Measurements from ENCODE around the gene SLC3A2. TPM values are rescaled to one million over a fixed set of nuclear protein-coding genes. Genes with fewer than 3 reads are reported as not detected.

The SLC3A2 gene
- total and polyA plus RNA-seq, 2 of the 13 experiments (the other 11 are each of a cell fraction or from before 2014, with no cell fraction given) = 213 to 226 TPM

- TF ChIP-seq, protein P1, sequence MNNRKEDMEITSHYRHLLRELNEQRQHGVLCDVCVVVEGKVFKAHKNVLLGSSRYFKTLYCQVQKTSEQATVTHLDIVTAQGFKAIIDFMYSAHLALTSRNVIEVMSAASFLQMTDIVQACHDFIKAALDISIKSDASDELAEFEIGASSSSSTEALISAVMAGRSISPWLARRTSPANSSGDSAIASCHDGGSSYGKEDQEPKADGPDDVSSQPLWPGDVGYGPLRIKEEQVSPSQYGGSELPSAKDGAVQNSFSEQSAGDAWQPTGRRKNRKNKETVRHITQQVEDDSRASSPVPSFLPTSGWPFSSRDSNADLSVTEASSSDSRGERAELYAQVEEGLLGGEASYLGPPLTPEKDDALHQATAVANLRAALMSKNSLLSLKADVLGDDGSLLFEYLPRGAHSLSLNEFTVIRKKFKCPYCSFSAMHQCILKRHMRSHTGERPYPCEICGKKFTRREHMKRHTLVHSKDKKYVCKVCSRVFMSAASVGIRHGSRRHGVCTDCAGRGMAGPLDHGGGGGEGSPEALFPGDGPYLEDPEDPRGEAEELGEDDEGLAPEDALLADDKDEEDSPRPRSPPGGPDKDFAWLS (CRISPR knock-in tag; IDR thresholded peaks at IDR 0.05; ENCODE audit: borderline replicate concordance) = no peak
- TF ChIP-seq DMTF1 (CRISPR knock-in tag; IDR thresholded peaks at IDR 0.05) (no peak), KLF12 (CRISPR knock-in tag; IDR thresholded peaks at IDR 0.05; ENCODE audit: borderline replicate concordance) (no peak), ZNF883 (CRISPR knock-in tag; IDR thresholded peaks at IDR 0.05; ENCODE audit: not compliant biosample characterization) (peak; percentile 48), POLR2A (IDR thresholded peaks at IDR 0.05; ENCODE audit: insufficient read depth in 1 of 2, low read depth in 2 of 2, low read length in 2 of 2) (0 out of 4 replicates have a peak, but pooled peaks of 1 of the 2 experiments have one; percentile 0), AKAP8 (CRISPR knock-in tag; IDR thresholded peaks at IDR 0.05) (no peak), FOXA3 (CRISPR knock-in tag; IDR thresholded peaks at IDR 0.05) (peak; percentile 9; the same call in 1 of the 2 replicates), KLF11 (CRISPR knock-in tag; IDR thresholded peaks at IDR 0.05) (no peak), HDAC1 (CRISPR knock-in tag; IDR thresholded peaks at IDR 0.05) (peak; percentile 56; the same call in 1 of the 2 replicates), ZNF350 (CRISPR knock-in tag; IDR thresholded peaks at IDR 0.05; ENCODE audit: borderline replicate concordance, low read depth) (peak; percentile 71; the same call in 1 of the 2 replicates), SIN3A (IDR thresholded peaks at IDR 0.05; ENCODE audit: borderline replicate concordance, low read depth, low read length) (peak; percentile 47; the same call in 1 of the 2 replicates), NCOA1 (CRISPR knock-in tag; IDR thresholded peaks at IDR 0.05) (0 out of 2 replicates have a peak, but pooled peaks have one; percentile 62), FOSL2 (CRISPR knock-in tag; IDR thresholded peaks at IDR 0.05) (0 out of 2 replicates have a peak, but pooled peaks have one; percentile 5), ZNF501 (CRISPR knock-in tag; IDR thresholded peaks at IDR 0.05) (peak; percentile 40; the same call in 1 of the 2 replicates), DDIT3 (CRISPR knock-in tag; IDR thresholded peaks at IDR 0.05) (no peak), MED13 (CRISPR knock-in tag; IDR thresholded peaks at IDR 0.05) (no peak), ZSCAN29 (CRISPR knock-in tag; conservative IDR thresholded peaks at IDR 0.05) (no peak), PCBP1 (IDR thresholded peaks at IDR 0.05; ENCODE audit: borderline replicate concordance, low read depth, low read length) (0 out of 2 replicates have a peak, but pooled peaks have one; percentile 38), KDM3A (CRISPR knock-in tag; IDR thresholded peaks at IDR 0.05; ENCODE audit: low read depth) (peak; percentile 23; the same call in 1 of the 2 replicates)
- TF ChIP-seq, protein P2, sequence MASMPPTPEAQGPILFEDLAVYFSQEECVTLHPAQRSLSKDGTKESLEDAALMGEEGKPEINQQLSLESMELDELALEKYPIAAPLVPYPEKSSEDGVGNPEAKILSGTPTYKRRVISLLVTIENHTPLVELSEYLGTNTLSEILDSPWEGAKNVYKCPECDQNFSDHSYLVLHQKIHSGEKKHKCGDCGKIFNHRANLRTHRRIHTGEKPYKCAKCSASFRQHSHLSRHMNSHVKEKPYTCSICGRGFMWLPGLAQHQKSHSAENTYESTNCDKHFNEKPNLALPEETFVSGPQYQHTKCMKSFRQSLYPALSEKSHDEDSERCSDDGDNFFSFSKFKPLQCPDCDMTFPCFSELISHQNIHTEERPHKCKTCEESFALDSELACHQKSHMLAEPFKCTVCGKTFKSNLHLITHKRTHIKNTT (CRISPR knock-in tag; IDR thresholded peaks at IDR 0.05) = no peak
- TF ChIP-seq, protein P3, sequence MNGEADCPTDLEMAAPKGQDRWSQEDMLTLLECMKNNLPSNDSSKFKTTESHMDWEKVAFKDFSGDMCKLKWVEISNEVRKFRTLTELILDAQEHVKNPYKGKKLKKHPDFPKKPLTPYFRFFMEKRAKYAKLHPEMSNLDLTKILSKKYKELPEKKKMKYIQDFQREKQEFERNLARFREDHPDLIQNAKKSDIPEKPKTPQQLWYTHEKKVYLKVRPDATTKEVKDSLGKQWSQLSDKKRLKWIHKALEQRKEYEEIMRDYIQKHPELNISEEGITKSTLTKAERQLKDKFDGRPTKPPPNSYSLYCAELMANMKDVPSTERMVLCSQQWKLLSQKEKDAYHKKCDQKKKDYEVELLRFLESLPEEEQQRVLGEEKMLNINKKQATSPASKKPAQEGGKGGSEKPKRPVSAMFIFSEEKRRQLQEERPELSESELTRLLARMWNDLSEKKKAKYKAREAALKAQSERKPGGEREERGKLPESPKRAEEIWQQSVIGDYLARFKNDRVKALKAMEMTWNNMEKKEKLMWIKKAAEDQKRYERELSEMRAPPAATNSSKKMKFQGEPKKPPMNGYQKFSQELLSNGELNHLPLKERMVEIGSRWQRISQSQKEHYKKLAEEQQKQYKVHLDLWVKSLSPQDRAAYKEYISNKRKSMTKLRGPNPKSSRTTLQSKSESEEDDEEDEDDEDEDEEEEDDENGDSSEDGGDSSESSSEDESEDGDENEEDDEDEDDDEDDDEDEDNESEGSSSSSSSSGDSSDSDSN (CRISPR knock-in tag; IDR thresholded peaks at IDR 0.05) = peak; percentile 67; the same call in 1 of the 2 replicates
Measured at GRCh38 chr11:62830904-62831519, 49.7 kb upstream of the SLC3A2 start (continued).
